B cell (primary cell): Measurements from ENCODE around the gene IPMK. TPM values are rescaled to one million over a fixed set of nuclear protein-coding genes. Genes with fewer than 3 reads are reported as not detected.
"Not testable (repeated sequence)": the region's sequence is repeated elsewhere in the genome, so short reads cannot be mapped to it uniquely, and the experiment has no call there.

Source experiments
- ATAC-seq: fragments of 200-7000 bp; cut with Tn5 transposase; one replicate; pipeline ENCODE4 v1.10.0; 2021; ENCODE audit warnings: low read depth, mild to moderate bottlenecking, moderate number of reproducible peaks, moderate library complexity
- CTCF ChIA-PET: fragments of 350-600 bp; sonication (Branson Sonifier 250); formaldehyde crosslinking; loops from one replicate; lab custom pipeline; 2021; ENCODE audit warnings: antibody characterized with exemption, inconsistent platforms; lab: Charles Lee
- POLR2A ChIA-PET: fragments of 350-600 bp; sonication (Branson Sonifier 250); formaldehyde crosslinking; loops from one replicate; lab custom pipeline; 2021; ENCODE audit warnings: antibody characterized with exemption; lab: Charles Lee
- DNase-seq: peaks from one replicate; pipeline ENCODE4 v3.0.0; 2013
- H2AFZ ChIP-seq: 2 replicates; pipeline ENCODE4 v1.6.1; 2012; ENCODE audit warnings: mild to moderate bottlenecking, low read depth, low read length; ENCODE audit not compliant: insufficient read depth, poor library complexity, severe bottlenecking
- H3K27ac ChIP-seq, 2 donors: 1 replicate in 1 of 2; 2 replicates in 1 of 2; pipeline ENCODE4 v1.5.1; 2012 to 2013; ENCODE audit warnings: low read length in 2 of 2, mild to moderate bottlenecking in 2 of 2, moderate library complexity in 1 of 2
- H3K27me3 ChIP-seq, 4 experiments: fragments of 200-600 bp in 1 of 4; sonication (generic) in 1 of 4; replicated peaks in 1 of 4; 1 replicate in 2 of 4; 2 replicates in 2 of 4; pipeline versions ENCODE4 v1.6.1 to v1.7.0; 2013 to 2016; ENCODE audit warnings: low read length in 3 of 4, mild to moderate bottlenecking in 2 of 4, mixed read lengths in 1 of 4, moderate library complexity in 1 of 4; ENCODE audit not compliant: insufficient read depth in 4 of 4, control insufficient read depth in 3 of 4; ENCODE audit errors: control extremely low read depth in 1 of 4
- H3K36me3 ChIP-seq, 2 experiments: replicated peaks in 1 of 2; 1 replicate in 1 of 2; 2 replicates in 1 of 2; pipeline versions ENCODE4 v1.6.1 to v1.7.1; 2013; ENCODE audit warnings: low read length in 1 of 2; ENCODE audit not compliant: insufficient read depth in 2 of 2, control insufficient read depth in 1 of 2; ENCODE audit errors: control extremely low read depth in 1 of 2, extremely low read depth in 1 of 2
- H3K4me1 ChIP-seq, 2 donors: fragments of 200-600 bp in 1 of 2; sonication (generic) in 1 of 2; 1 replicate in 1 of 2; 2 replicates in 1 of 2; pipeline versions ENCODE4 v1.5.1 to v1.6.1; 2013 to 2017; ENCODE audit warnings: low read length in 2 of 2; ENCODE audit not compliant: control insufficient read depth in 2 of 2, insufficient read depth in 2 of 2
- H3K4me2 ChIP-seq: replicated peaks from 2 replicates; pipeline ENCODE3; 2012; ENCODE audit warnings: mild to moderate bottlenecking, low read depth, low read length; ENCODE audit not compliant: poor library complexity, severe bottlenecking
- H3K4me3 ChIP-seq, 5 experiments: fragments of 200-600 bp in 1 of 5; sonication (generic) in 1 of 5; 1 replicate in 3 of 5; 2 replicates in 2 of 5; pipeline versions ENCODE4 v1.5.1 to v1.7.0; 2011 to 2016; ENCODE audit warnings: low read length in 4 of 5, mild to moderate bottlenecking in 4 of 5, low read depth in 2 of 5, control low read depth in 1 of 5, moderate library complexity in 1 of 5; ENCODE audit not compliant: insufficient read depth in 1 of 5; ENCODE audit errors: control extremely low read depth in 1 of 5, extremely low read depth in 1 of 5
- H3K79me2 ChIP-seq: fragments of 200-600 bp; sonication (generic); one replicate; pipeline ENCODE4 v1.6.0; 2016; ENCODE audit warnings: low read length; ENCODE audit not compliant: control insufficient read depth, insufficient read depth
- H3K9ac ChIP-seq: fragments of 200-600 bp; sonication (generic); 2 replicates; pipeline ENCODE4 v1.6.1; 2017; ENCODE audit warnings: mild to moderate bottlenecking, low read length, moderate library complexity
- H3K9me3 ChIP-seq, 3 donors: one replicate each; pipeline versions ENCODE4 v1.6.1 to v1.7.1; 2013; ENCODE audit warnings: low read length in 2 of 3; ENCODE audit not compliant: control insufficient read depth in 2 of 3, insufficient read depth in 1 of 3; ENCODE audit errors: control extremely low read depth in 1 of 3
- H4K20me1 ChIP-seq: 2 replicates; pipeline ENCODE4 v1.6.0; 2012; ENCODE audit warnings: mild to moderate bottlenecking, low read length; ENCODE audit not compliant: insufficient read depth, control insufficient read depth, poor library complexity, severe bottlenecking
- H3K27ac Mint-ChIP-seq: one replicate; pipeline ENCODE4 v1.8.0; 2021; ENCODE audit warnings: mixed read lengths
- H3K27me3 Mint-ChIP-seq: one replicate; pipeline ENCODE4 v1.8.0; 2021; ENCODE audit warnings: mixed read lengths
- H3K4me1 Mint-ChIP-seq: one replicate; pipeline ENCODE4 v1.8.0; 2021; ENCODE audit warnings: mixed read lengths
- H3K4me3 Mint-ChIP-seq: one replicate; pipeline ENCODE4 v1.8.0; 2021; ENCODE audit warnings: mixed read lengths
- H3K9me3 Mint-ChIP-seq: one replicate; pipeline ENCODE4 v1.8.0; 2022; ENCODE audit warnings: mixed read lengths; ENCODE audit not compliant: insufficient read depth
- EZH2 ChIP-seq: IDR thresholded peaks from 2 replicates; pipeline ENCODE4 v1.6.1; 2012; ENCODE audit warnings: borderline replicate concordance, low read depth, mild to moderate bottlenecking, moderate library complexity, low read length; ENCODE audit not compliant: insufficient read depth, poor library complexity, severe bottlenecking
- WGBS: methylation state at CpG from one replicate; pipeline ENCODE4 v1.1.5; 2013; ENCODE audit warnings: missing lambda C conversion rate; ENCODE audit not compliant: insufficient coverage; 5-methylcytosine and 5-hydroxymethylcytosine counted together
- intact Hi-C: fragments of 100-400 bp; cut with micrococcal nuclease; formaldehyde crosslinking; loops from one replicate; pipeline ENCODE4 v1.10.0; 2022
- polyA plus RNA-seq: library from polyadenylated mRNA; depleted of rRNA; stranded (reverse); fragments of >200 nt; gene quantifications from 2 replicates; pipeline ENCODE4 v1.2.3, GENCODE V29; 2012
- total RNA-seq, 2 donors: library from RNA; stranded (reverse); fragments of 120-200 nt in 1 of 2; gene quantifications; 1 replicate in 1 of 2; 2 replicates in 1 of 2; pipeline versions ENCODE4 v1.2.3 to v1.2.4, GENCODE V29; 2013 to 2022
- TF ChIP-seq, protein P1 (sequence below): fragments of 200-600 bp; IDR thresholded peaks from one replicate; pipeline ENCODE4 v1.8.0; 2022; ENCODE audit warnings: antibody characterized with exemption, mild to moderate bottlenecking

IPMK gene
- total and polyA plus RNA-seq, 2 donors (not counting 1 experiment from before 2014, with no cell fraction given) = 1.9 to 8.6 TPM

DNA sequence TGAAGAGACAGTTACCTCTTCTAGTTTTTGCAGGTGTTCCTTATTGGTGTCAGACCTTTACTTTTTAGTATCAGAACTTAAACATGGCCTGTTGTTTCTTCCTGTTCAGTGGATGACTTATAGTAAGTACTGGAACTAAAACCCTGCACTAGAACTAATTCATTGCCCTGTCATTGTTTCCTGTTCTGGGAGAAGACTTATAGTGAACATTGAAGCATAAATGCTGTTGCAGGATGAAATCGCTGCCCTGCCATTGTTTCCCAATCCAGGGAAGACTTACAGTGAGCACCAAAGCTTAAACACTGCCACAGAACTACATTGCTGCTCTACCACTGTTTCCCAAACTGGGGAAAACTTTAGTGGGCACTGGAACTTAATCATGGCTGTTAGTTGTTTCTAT lies 13.1 kb downstream of the IPMK start:
- no peak overlapping the region for H3K4me2 ChIP-seq
- H3K27ac ChIP-seq = no peak overlapping the region
- ChIA-PET CTCF (no interaction called here), POLR2A (no interaction called here)
- peaks cover 89% of the 10 kb centered on the region for H3K79me2 ChIP-seq
- H3K4me1 Mint-ChIP-seq = peaks cover 32% of the 10 kb centered on the region
- H3K4me3 Mint-ChIP-seq = no peak overlapping the region
- peaks cover 3 to 6% of the 10 kb centered on the region in 2 donors for H3K4me1 ChIP-seq
- no peaks in the 10 kb centered on the region for H3K27me3 ChIP-seq
- H2AFZ ChIP-seq = no peak overlapping the region
- no peak overlapping the region for H3K27ac Mint-ChIP-seq
- TF ChIP-seq, protein P1, sequence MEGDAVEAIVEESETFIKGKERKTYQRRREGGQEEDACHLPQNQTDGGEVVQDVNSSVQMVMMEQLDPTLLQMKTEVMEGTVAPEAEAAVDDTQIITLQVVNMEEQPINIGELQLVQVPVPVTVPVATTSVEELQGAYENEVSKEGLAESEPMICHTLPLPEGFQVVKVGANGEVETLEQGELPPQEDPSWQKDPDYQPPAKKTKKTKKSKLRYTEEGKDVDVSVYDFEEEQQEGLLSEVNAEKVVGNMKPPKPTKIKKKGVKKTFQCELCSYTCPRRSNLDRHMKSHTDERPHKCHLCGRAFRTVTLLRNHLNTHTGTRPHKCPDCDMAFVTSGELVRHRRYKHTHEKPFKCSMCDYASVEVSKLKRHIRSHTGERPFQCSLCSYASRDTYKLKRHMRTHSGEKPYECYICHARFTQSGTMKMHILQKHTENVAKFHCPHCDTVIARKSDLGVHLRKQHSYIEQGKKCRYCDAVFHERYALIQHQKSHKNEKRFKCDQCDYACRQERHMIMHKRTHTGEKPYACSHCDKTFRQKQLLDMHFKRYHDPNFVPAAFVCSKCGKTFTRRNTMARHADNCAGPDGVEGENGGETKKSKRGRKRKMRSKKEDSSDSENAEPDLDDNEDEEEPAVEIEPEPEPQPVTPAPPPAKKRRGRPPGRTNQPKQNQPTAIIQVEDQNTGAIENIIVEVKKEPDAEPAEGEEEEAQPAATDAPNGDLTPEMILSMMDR = no peak
- TF ChIP-seq EZH2 = no peak
- H3K9ac ChIP-seq = no peak overlapping the region
- DNase-seq (no peak), ATAC-seq (no peak)
- intact Hi-C loops = no loop called here
- no peaks in the 10 kb centered on the region for H3K27me3 Mint-ChIP-seq
- no peak overlapping the region for H3K4me3 ChIP-seq
- H3K9me3 Mint-ChIP-seq = peaks cover 9% of the 10 kb centered on the region
- peaks cover 1 to 7% of the 10 kb centered on the region in 2 experiments for H3K36me3 ChIP-seq
- H4K20me1 ChIP-seq = peaks cover 36% of the 10 kb centered on the region
- WGBS = 50% methylated on average over 1 of the region's 1 CpG
- H3K9me3 ChIP-seq = peaks cover 0 to 14% (median 5%) of the 10 kb centered on the region in 3 donors

DNA sequence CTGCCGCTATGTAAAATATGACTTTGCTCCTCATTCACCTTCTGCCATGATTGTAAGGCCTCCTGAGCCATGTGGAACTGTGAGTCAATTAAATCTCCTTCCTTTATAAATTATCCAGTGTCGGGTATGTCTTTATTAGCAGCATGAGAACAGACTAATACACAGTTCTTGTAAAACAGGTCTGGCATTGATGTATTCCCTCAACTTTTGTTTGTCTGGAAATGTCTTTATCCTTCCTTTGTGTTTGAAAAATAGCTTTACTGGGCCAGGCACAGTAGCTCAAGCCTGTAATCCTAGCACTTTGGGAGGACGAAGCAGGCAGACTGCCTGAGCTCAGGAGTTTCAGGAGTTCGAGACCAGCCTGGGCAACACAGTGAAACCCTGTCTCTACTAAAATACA lies 14.5 kb downstream of the IPMK start:
- H2AFZ ChIP-seq = no peak overlapping the region
- ChIA-PET CTCF (no interaction called here), POLR2A (no interaction called here)
- H4K20me1 ChIP-seq = peaks cover 23% of the 10 kb centered on the region
- no peak overlapping the region for H3K4me3 ChIP-seq
- H3K27me3 ChIP-seq = no peaks in the 10 kb centered on the region
- ATAC-seq = no peak
- WGBS = 86% methylated on average over 1 of the region's 4 CpGs
- Mint-ChIP-seq H3K9me3 (peaks cover 11% of the 10 kb centered on the region), H3K4me3 (no peak overlapping the region), H3K27me3 (no peaks in the 10 kb centered on the region), H3K4me1 (peaks cover 32% of the 10 kb centered on the region), H3K27ac (no peak overlapping the region)
- no peak overlapping the region for H3K4me2 ChIP-seq
- H3K4me1 ChIP-seq = peaks cover 3 to 6% of the 10 kb centered on the region in 2 donors
- TF ChIP-seq, protein P1 = no peak
- TF ChIP-seq EZH2 = no peak
- no peak for DNase-seq
- H3K9ac ChIP-seq = no peak overlapping the region
- no peak overlapping the region for H3K27ac ChIP-seq
- H3K9me3 ChIP-seq = peaks cover 0 to 14% (median 5%) of the 10 kb centered on the region in 3 donors
- intact Hi-C loops = no loop called here
- peaks cover 80% of the 10 kb centered on the region for H3K79me2 ChIP-seq
- H3K36me3 ChIP-seq = peaks cover under 1 to 4% of the 10 kb centered on the region in 2 experiments

DNA sequence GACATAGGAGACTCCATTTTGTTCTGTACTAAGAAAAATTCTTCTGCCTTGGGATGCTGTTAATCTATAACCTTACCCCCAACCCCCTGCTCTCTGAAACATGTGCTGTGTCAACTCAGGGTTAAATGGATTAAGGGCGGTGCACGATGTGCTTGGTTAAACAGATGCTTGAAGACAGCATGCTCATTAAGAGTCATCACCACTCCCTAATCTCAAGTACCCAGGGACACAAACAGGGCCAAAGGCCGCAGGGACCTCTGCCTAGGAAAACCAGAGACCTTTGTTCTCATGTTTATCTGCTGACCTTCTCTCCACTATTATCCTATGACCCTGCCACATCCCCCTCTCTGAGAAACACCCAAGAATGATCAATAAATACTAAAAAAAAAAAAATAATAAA lies 23.0 kb downstream of the IPMK start:
- H3K9ac ChIP-seq, H3K27me3 Mint-ChIP-seq, H3K4me2 ChIP-seq, H3K27me3 ChIP-seq, intact Hi-C loops, H3K4me3 Mint-ChIP-seq, POLR2A ChIA-PET, H2AFZ ChIP-seq, H3K27ac Mint-ChIP-seq, DNase-seq, H3K9me3 Mint-ChIP-seq, ATAC-seq, H3K27ac ChIP-seq, H3K4me3 ChIP-seq, H3K36me3 ChIP-seq, CTCF ChIA-PET: not testable (repeated sequence)
- peaks cover 38% of the 10 kb centered on the region for H3K4me1 Mint-ChIP-seq
- H4K20me1 ChIP-seq = peaks cover 25% of the 10 kb centered on the region
- WGBS = no CpG with 5 or more reads among the region's 3 CpGs
- peaks cover 52% of the 10 kb centered on the region for H3K79me2 ChIP-seq
- peaks cover 0 to 16% (median 1%) of the 10 kb centered on the region in 3 donors for H3K9me3 ChIP-seq
- H3K4me1 ChIP-seq = peaks cover 8 to 14% of the 10 kb centered on the region in 2 donors
